Measurements from ENCODE around the gene ETFA.
"Not testable (repeated sequence)": the region's sequence is repeated elsewhere in the genome, so short reads cannot be mapped to it uniquely, and the experiment has no call there.

ETFA gene

GRCh38 chr15:76270876-76271275 lies 40.4 kb downstream of the ETFA start:
- DNase-seq (ENCODE audit: low read depth) = no peak

DNA sequence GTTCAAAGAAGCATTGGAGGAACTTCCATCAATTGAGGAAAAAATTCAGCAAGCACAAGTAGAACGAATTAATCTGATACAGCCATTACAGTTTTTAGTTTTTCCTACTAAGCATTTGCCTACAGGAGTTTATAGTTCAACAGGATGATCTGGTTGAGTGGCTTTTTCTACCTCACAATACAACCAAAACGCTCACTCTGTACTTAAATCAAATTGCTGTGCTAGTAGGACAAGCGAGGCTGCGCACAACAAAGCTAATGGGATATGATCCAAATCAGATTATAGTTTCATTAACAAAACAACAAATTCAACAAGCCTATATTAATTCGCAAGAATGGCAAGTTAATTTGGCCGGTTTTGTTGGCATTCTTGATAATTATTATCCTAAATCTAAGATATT lies 44.2 kb downstream of the ETFA start:
- DNase-seq (ENCODE audit: low read depth) = no peak

DNA sequence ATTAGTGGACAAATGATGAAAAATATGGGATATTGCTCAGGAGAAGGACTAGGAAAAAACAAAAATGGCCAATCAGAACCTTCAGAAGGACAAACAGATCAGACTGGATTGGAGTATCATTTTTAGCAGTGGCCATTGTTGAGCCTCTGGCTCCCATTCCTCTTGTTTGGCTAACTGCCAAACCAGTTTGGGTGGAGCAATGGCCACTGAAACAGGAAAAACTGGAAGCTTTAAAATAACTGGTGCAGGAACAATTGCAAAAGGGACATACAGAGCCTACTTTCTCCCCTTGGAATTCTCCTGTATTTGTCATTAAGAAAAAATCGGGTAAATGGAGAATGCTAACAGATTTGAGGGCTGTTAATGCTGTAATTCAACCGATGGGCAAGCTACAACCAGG lies 45.5 kb downstream of the ETFA start:
- not testable (repeated sequence) for DNase-seq (ENCODE audit: low read depth)

DNA sequence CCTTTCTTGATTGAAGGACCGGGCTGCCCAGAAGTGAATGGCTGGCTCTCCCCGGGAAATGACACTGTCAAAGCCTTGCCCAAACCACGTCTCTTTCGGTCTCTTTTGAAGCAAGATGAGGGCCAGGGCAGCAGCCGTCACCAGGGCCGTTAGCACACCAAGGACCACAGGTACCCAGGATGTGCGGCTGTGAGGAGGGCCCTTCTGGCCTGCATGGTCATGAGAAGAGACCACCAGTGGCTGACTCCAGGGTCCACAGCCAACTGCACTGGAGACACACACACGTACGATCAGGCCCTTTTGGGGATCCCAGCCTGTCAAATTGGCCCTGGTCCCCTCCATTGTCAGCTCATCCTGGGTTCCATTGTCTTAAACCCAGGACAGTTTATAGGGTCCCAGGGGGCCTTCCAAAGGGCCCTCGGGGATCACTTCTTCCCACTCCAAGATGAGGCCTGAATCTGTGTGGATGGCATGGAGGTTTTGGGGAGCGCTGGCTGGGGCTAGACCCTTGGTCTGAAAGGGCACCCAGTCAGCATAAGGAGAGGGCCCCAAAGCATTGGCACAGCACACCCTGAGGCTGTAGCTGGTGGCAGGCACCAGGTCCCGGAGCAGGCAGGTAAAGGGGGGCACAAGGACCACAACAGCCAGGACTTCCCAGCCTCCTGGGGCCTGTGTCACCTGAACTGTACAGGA lies 50.9 kb downstream of the ETFA start:
- DNase-seq (ENCODE audit: low read depth) = no peak

DNA sequence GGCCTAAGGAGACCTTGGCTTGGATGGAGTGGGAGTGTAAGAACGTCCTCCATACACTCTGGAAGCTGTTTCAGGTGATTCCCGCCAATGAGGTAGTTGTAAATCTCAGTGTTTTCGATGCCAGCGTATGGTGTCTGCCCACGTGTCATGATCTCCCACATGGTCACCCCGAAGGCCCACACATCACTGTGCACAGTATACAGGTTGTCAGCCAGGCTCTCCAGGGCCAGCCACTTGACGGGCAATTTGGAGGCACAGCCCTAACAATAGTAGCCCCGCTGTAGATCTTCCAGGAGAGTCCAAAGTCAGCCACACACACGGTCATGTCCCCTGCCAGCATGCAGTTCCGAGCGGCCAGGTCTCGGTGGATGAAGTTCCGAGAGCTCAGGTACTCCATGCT lies 51.9 kb downstream of the ETFA start:
- DNase-seq (ENCODE audit: low read depth) = no peak

- no peak for DNase-seq (ENCODE audit: low read depth)
These were observed 52.8 kb downstream of the ETFA start for GRCh38 chr15:76258460-76258859.

- no peak for DNase-seq (ENCODE audit: low read depth)
These were observed 57.4 kb downstream of the ETFA start for GRCh38 chr15:76253691-76254473.

- no peak for DNase-seq (ENCODE audit: low read depth)
These were observed 59.0 kb downstream of the ETFA start for GRCh38 chr15:76252249-76252648.

GRCh38 chr15:76251717-76252116 lies 59.6 kb downstream of the ETFA start:
- no peak for DNase-seq (ENCODE audit: low read depth)

- DNase-seq (ENCODE audit: low read depth) = no peak
These were observed 66.1 kb downstream of the ETFA start for GRCh38 chr15:76245072-76245610.

DNA sequence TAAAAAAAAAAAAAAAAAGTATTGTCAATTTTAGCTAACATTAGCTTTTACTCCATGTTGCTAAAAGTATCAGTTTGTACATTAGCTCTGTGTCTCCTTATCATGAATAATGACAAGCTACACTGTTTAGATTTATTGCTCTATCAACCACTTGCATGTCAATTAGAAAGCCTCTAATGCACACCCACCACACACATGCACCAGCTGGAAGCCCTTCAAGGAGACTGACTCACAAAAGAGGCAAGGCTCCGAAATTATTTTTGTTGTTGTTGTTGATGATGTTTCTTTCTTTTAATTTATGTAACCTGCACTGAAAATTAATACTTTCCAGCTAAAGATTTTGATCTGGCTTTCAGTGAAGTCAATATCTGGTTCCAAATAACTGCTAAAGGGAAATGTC lies 71.5 kb downstream of the ETFA start:
- DNase-seq (ENCODE audit: low read depth) = no peak

DNA sequence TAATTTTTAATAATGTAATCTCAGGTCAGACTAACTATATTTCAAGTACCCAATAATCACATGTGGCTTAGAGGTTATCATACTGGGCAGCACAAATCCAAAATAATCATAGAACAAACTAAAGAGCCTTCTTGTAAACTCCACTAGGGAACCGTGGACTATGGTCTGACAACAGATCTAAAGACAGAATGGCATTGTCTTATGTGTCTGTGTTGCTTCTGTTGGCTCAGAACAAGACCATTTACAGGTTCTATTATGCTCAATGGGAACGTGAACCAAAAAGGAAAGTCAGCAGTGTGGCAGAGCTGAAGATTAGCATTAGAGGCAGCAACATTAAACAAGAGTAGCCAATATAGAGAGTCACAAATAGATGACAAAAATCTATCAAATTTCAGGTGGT lies 74.9 kb downstream of the ETFA start:
- no peak for DNase-seq (ENCODE audit: low read depth)

GRCh38 chr15:76235186-76235826 lies 76.0 kb downstream of the ETFA start:
- DNase-seq (ENCODE audit: low read depth) = no peak

DNA sequence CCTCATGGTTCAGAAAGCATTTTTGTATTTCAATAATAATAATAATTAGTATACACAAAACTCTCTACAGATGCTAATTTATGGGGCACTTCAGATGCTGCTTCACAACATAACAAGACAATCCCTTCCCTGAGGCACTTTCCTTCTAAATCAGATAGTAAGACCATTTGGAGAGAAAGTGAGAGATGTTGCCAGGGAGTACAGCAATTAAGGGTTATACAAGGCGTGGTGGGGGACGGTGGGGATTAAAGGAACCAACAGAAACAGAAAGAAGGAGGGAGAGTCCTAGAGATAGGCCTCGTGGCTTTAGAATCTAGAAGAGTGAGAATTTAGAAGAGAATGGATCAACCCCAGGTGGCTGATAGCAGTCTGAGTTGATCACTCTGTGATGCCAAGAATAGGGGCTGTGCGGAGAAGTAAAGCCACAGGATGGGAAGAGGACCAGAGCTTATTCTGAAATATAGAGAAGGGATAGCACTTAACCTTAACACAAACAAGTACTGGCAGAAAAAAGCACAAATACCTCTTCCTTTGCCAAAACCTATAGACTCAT lies 76.9 kb downstream of the ETFA start:
- DNase-seq (ENCODE audit: low read depth) = no peak

DNA sequence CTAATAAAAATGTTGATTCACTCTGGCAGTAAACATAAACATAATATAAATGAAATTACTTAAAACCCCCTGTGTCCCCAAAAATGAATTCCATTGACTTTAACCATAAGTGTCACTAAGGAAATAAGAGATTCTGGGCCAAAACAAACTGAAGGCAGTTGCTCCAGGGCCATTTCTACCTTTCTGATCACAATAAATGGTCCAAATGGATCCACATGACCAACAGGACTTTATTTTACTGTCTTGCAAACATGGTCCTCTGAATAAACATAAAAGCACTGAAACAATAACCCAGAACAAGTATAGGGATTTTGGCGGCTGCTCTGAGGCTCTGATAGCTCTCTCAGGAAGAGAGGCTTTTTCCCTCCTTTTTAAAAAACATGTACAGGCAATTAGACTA lies 77.3 kb downstream of the ETFA start:
- no peak for DNase-seq (ENCODE audit: low read depth)

DNA sequence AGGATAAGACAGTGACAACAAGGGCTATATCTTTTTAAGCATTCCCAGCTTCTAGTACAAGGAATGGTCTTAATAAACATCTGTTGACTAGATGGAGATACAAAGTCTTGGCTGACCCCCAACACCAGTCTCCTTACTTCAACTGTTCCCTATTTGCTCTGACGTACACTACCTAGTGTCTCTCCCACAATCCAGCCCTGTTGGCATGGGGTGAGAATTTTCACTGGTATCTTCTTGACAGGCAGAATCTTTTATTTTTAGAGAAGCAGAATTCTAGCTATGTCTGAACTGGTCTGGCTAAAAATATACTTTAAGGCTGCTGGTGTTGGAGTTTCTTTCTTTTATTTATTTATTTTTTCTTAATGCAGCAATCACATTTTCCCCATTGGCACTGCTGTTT lies 82.0 kb downstream of the ETFA start:
- no peak for DNase-seq (ENCODE audit: low read depth)

DNA sequence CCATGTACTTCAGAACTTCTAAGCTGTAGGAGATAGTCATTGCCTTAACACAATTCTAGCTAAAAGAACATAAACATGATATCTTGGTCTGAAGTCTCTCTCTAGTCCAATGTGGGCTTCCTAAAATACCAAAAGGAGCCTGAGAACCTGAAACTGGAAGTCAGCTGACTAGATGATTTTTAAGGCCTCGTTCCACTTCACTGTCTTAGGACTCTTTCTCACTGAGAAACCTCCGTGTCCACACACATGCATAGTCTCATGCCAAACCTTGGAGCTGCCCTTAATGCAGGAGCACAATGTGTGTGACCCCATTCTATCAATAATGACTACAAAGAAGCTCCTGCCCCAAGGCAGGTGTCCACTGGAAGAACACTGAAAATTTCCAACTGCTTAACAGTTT lies 87.7 kb downstream of the ETFA start:
- no peak for DNase-seq (ENCODE audit: low read depth)

GRCh38 chr15:76222159-76222558 lies 89.1 kb downstream of the ETFA start:
- no peak for DNase-seq (ENCODE audit: low read depth)

- no peak for DNase-seq (ENCODE audit: low read depth)
These were observed 90.0 kb downstream of the ETFA start for GRCh38 chr15:76221085-76221767.

- no peak for DNase-seq (ENCODE audit: low read depth)
These were observed 93.4 kb downstream of the ETFA start for GRCh38 chr15:76217882-76218217.

- no peak for DNase-seq (ENCODE audit: low read depth)
These were observed 94.0 kb downstream of the ETFA start for GRCh38 chr15:76217029-76217881.
